RWPE2 (cell line): ENCODE measurements around the gene SNTA1.

Source experiments
- ATAC-seq: fragments of 200-7000 bp; cut with Tn5 transposase; 3 replicates; pipeline ENCODE4 v1.9.1; 2021; ENCODE audit warnings: low read depth
- DNase-seq: peaks from one replicate; pipeline ENCODE4 v3.0.0-alpha.2; 2020; ENCODE audit warnings: low spot score
- H3K27ac ChIP-seq: fragments of 450-650 bp; 2 replicates; pipeline ENCODE4 v1.5.1; 2017; ENCODE audit warnings: mild to moderate bottlenecking; ENCODE audit not compliant: poor library complexity, severe bottlenecking
- H3K27me3 ChIP-seq: fragments of 250-450 bp; sonication (Bioruptor Pico); 2 replicates; pipeline ENCODE4 v1.5.1; 2021; ENCODE audit warnings: mild to moderate bottlenecking, moderate library complexity; ENCODE audit not compliant: insufficient read depth, poor library complexity, severe bottlenecking
- H3K36me3 ChIP-seq: fragments of 250-450 bp; sonication (Bioruptor Pico); 2 replicates; pipeline ENCODE4 v1.5.1; 2020; ENCODE audit warnings: low read depth, mild to moderate bottlenecking, moderate library complexity
- H3K4me1 ChIP-seq: fragments of 250-450 bp; sonication (Bioruptor Pico); 2 replicates; pipeline ENCODE4 v1.5.1; 2021; ENCODE audit warnings: mild to moderate bottlenecking, moderate library complexity; ENCODE audit not compliant: insufficient read depth, poor library complexity, severe bottlenecking
- H3K4me3 ChIP-seq: fragments of 250-450 bp; sonication (Bioruptor Pico); 2 replicates; pipeline ENCODE4 v1.5.1; 2021; ENCODE audit warnings: mild to moderate bottlenecking, moderate library complexity; ENCODE audit not compliant: severe bottlenecking
- H3K9me3 ChIP-seq: fragments of 250-450 bp; sonication (Bioruptor Pico); 2 replicates; pipeline ENCODE4 v1.5.1; 2021; ENCODE audit warnings: mild to moderate bottlenecking, moderate library complexity; ENCODE audit not compliant: severe bottlenecking
- TF ChIP-seq, protein P1 (sequence below): fragments of 450-650 bp; IDR thresholded peaks from one replicate; pipeline ENCODE4 v1.5.1; 2017; ENCODE audit warnings: mild to moderate bottlenecking, moderate library complexity; ENCODE audit not compliant: poor library complexity, severe bottlenecking

The SNTA1 gene

GRCh38 chr20:33419140-33419974 is 24.2 kb downstream of the SNTA1 start:
- no peaks in the 10 kb centered on the region for H3K9me3 ChIP-seq
- no peak overlapping the region for H3K27ac ChIP-seq
- H3K36me3 ChIP-seq, result peaks cover 5% of the 10 kb centered on the region; the same call in 1 of the 2 replicates
- H3K27me3 ChIP-seq, result no peaks in the 10 kb centered on the region
- DNase-seq (no peak), ATAC-seq (no peak)
- peaks cover 8% of the 10 kb centered on the region for H3K4me1 ChIP-seq
- no peak overlapping the region for H3K4me3 ChIP-seq
- TF ChIP-seq, protein P1, sequence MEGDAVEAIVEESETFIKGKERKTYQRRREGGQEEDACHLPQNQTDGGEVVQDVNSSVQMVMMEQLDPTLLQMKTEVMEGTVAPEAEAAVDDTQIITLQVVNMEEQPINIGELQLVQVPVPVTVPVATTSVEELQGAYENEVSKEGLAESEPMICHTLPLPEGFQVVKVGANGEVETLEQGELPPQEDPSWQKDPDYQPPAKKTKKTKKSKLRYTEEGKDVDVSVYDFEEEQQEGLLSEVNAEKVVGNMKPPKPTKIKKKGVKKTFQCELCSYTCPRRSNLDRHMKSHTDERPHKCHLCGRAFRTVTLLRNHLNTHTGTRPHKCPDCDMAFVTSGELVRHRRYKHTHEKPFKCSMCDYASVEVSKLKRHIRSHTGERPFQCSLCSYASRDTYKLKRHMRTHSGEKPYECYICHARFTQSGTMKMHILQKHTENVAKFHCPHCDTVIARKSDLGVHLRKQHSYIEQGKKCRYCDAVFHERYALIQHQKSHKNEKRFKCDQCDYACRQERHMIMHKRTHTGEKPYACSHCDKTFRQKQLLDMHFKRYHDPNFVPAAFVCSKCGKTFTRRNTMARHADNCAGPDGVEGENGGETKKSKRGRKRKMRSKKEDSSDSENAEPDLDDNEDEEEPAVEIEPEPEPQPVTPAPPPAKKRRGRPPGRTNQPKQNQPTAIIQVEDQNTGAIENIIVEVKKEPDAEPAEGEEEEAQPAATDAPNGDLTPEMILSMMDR, result no peak

DNA sequence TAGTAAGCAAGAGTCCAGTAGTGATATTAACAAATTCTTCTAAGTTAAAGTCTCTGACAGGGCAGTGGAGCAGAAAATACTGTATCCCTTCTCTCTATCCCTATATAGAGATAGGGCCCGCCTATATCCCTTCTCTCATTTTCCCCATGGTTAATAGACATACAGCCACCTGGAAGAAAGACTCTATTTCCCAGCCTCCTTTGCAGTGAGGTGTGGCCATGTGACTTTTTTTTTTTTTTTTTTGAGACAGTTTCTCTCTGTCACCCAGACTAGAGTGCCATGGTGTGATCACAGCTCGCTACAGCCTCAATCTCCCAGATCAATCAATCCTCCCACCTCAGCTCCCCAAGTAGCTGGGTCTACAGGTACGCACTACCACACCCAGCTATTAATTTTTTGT is 25.5 kb downstream of the SNTA1 start:
- no peak for DNase-seq
- TF ChIP-seq, protein P1, result no peak
- Histone ChIP-seq H3K27ac (no peak overlapping the region), H3K4me3 (no peak overlapping the region), H3K9me3 (no peaks in the 10 kb centered on the region), H3K36me3 (peaks cover 5% of the 10 kb centered on the region; the same call in 1 of the 2 replicates), H3K27me3 (no peaks in the 10 kb centered on the region), H3K4me1 (peaks cover 4% of the 10 kb centered on the region)
- 0 out of 3 replicates have a peak, but pooled peaks have one; percentile 17 for ATAC-seq

DNA sequence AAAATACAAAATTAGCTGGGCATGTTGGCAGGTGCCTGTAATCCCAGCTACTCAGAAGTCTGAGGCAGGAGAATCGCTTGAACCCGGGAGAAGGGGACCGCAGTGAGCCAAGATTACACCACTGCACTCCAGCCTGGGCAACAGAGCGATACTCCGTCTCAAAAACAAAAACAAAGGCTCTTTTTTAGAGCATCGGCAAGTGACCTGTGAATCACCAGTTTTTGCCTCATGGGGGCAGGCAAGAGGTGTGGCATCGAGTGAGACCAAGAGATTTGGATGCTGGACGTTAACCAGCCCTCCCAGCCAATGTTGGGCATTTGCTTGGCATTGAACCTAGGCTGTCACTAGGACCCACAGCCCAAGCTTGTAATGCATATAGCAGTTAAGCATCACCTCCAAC is 27.6 kb downstream of the SNTA1 start:
- peaks cover 13% of the 10 kb centered on the region for H3K36me3 ChIP-seq
- ATAC-seq (peak; percentile 43; the same call in 2 of the 3 replicates), DNase-seq (no peak)
- TF ChIP-seq, protein P1, result peak; percentile 76
- H3K27ac ChIP-seq, result no peak overlapping the region
- no peak overlapping the region for H3K4me3 ChIP-seq
- no peaks in the 10 kb centered on the region for H3K9me3 ChIP-seq
- no peaks in the 10 kb centered on the region for H3K27me3 ChIP-seq
- peaks cover 4% of the 10 kb centered on the region for H3K4me1 ChIP-seq

- Histone ChIP-seq H3K27me3 (no peaks in the 10 kb centered on the region), H3K4me1 (no peaks in the 10 kb centered on the region)
Measured at GRCh38 chr20:33412484-33412838, 31.1 kb downstream of the SNTA1 start.

More at GRCh38 chr20:33412484-33412838, 31.1 kb downstream of the SNTA1 start:
- TF ChIP-seq, protein P1, result no peak
- ATAC-seq (no peak), DNase-seq (no peak)
- Histone ChIP-seq H3K36me3 (peaks cover 22% of the 10 kb centered on the region), H3K9me3 (no peaks in the 10 kb centered on the region), H3K4me3 (no peak overlapping the region), H3K27ac (no peak overlapping the region)
